Measurements from ENCODE around the gene DNASE2. TPM values are rescaled to one million over a fixed set of nuclear protein-coding genes. Genes with fewer than 3 reads are reported as not detected.

Gene DNASE2
- total and polyA plus RNA-seq, 2 donors (not counting 1 experiment from before 2014, with no cell fraction given), result 25.1 to 26.6 TPM

- Histone ChIP-seq H3K79me2 (ENCODE audit: control insufficient read depth, insufficient read depth, low read length) (no peaks in the 10 kb centered on the region), H3K4me2 (ENCODE audit: extremely low read depth, insufficient read depth, low read length) (peak within 1 kb of the TSS; percentile 35), H2AFZ (ENCODE audit: low read length) (no peak within 1 kb of the TSS), H3K9me3 (ENCODE audit: control insufficient read depth, insufficient read depth, low read depth, low read length) (no peaks in the 10 kb centered on the region), H3K36me3 (ENCODE audit: control insufficient read depth, insufficient read depth, low read length) (no peaks in the 10 kb centered on the region), H4K20me1 (ENCODE audit: control insufficient read depth, extremely low read depth, insufficient read depth, low read length) (no peaks in the 10 kb centered on the region), H3K4me1 (ENCODE audit: control insufficient read depth, extremely low read depth, insufficient read depth, low read length) (peaks cover 3% of the 10 kb centered on the region), H3K27me3 (ENCODE audit: control insufficient read depth, insufficient read depth, low read length) (peaks cover 66% of the 10 kb centered on the region), H3K4me3 (replicated peaks in 1 of 4; ENCODE audit: control extremely low read depth in 1 of 4, insufficient read depth in 1 of 4, low read depth in 3 of 4, low read length in 4 of 4) (peak within 1 kb of the TSS in 2 of 4 experiments; percentile 16 to 28), H3K9ac (ENCODE audit: insufficient read depth, low read length) (no peak within 1 kb of the TSS), H3K27ac (ENCODE audit: insufficient read depth, low read length) (no peak within 1 kb of the TSS)
- no peak for DNase-seq (ENCODE audit: low read depth in 2 of 2)
- TF ChIP-seq, protein P1, sequence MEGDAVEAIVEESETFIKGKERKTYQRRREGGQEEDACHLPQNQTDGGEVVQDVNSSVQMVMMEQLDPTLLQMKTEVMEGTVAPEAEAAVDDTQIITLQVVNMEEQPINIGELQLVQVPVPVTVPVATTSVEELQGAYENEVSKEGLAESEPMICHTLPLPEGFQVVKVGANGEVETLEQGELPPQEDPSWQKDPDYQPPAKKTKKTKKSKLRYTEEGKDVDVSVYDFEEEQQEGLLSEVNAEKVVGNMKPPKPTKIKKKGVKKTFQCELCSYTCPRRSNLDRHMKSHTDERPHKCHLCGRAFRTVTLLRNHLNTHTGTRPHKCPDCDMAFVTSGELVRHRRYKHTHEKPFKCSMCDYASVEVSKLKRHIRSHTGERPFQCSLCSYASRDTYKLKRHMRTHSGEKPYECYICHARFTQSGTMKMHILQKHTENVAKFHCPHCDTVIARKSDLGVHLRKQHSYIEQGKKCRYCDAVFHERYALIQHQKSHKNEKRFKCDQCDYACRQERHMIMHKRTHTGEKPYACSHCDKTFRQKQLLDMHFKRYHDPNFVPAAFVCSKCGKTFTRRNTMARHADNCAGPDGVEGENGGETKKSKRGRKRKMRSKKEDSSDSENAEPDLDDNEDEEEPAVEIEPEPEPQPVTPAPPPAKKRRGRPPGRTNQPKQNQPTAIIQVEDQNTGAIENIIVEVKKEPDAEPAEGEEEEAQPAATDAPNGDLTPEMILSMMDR (conservative IDR thresholded peaks at IDR 0.05 in 1 of 2, IDR thresholded peaks at IDR 0.05 in 1 of 2; ENCODE audit: low read depth in 1 of 2, low read length in 2 of 2), result no peak
- peak; percentile 87 for TF ChIP-seq EZH2 (IDR thresholded peaks at IDR 0.05; ENCODE audit: low read length, missing control alignments)
Observed at GRCh38 chr19:12838182-12838885, 42.9 kb downstream of the DNASE2 start, which contains the start of gene MAST1. TSS of gene MAST1 (plus strand) at chr19:12838515. CDS start at chr19:12838573, 58 bp downstream.

- no peak for DNase-seq (ENCODE audit: low read depth in 2 of 2)
- H2AFZ ChIP-seq (ENCODE audit: low read length), result no peak overlapping the region
- no peaks in the 10 kb centered on the region for H3K36me3 ChIP-seq (ENCODE audit: control insufficient read depth, insufficient read depth, low read length)
- no peak overlapping the region for H3K4me3 ChIP-seq (replicated peaks in 1 of 4; ENCODE audit: control extremely low read depth in 1 of 4, insufficient read depth in 1 of 4, low read depth in 3 of 4, low read length in 4 of 4)
- H3K9ac ChIP-seq (ENCODE audit: insufficient read depth, low read length), result no peak overlapping the region
- H3K4me2 ChIP-seq (ENCODE audit: extremely low read depth, insufficient read depth, low read length), result no peak overlapping the region
- TF ChIP-seq, protein P1 (conservative IDR thresholded peaks at IDR 0.05 in 1 of 2, IDR thresholded peaks at IDR 0.05 in 1 of 2; ENCODE audit: low read depth in 1 of 2, low read length in 2 of 2), result no peak
- TF ChIP-seq EZH2 (IDR thresholded peaks at IDR 0.05; ENCODE audit: low read length, missing control alignments), result no peak
- no peaks in the 10 kb centered on the region for H3K79me2 ChIP-seq (ENCODE audit: control insufficient read depth, insufficient read depth, low read length)
- peaks cover 71% of the 10 kb centered on the region for H3K27me3 ChIP-seq (ENCODE audit: control insufficient read depth, insufficient read depth, low read length)
- peaks cover 3% of the 10 kb centered on the region for H3K4me1 ChIP-seq (ENCODE audit: control insufficient read depth, extremely low read depth, insufficient read depth, low read length)
- no peaks in the 10 kb centered on the region for H4K20me1 ChIP-seq (ENCODE audit: control insufficient read depth, extremely low read depth, insufficient read depth, low read length)
- no peaks in the 10 kb centered on the region for H3K9me3 ChIP-seq (ENCODE audit: control insufficient read depth, insufficient read depth, low read depth, low read length)
- H3K27ac ChIP-seq (ENCODE audit: insufficient read depth, low read length), result no peak overlapping the region
Observed at GRCh38 chr19:12837225-12837624, 44.0 kb downstream of the DNASE2 start.

GRCh38 chr19:12836529-12836863 lies 44.8 kb downstream of the DNASE2 start:
- no peak overlapping the region for H2AFZ ChIP-seq (ENCODE audit: low read length)
- H3K27me3 ChIP-seq (ENCODE audit: control insufficient read depth, insufficient read depth, low read length), result peaks cover 67% of the 10 kb centered on the region
- no peaks in the 10 kb centered on the region for H3K9me3 ChIP-seq (ENCODE audit: control insufficient read depth, insufficient read depth, low read depth, low read length)
- H3K27ac ChIP-seq (ENCODE audit: insufficient read depth, low read length), result no peak overlapping the region
- no peaks in the 10 kb centered on the region for H4K20me1 ChIP-seq (ENCODE audit: control insufficient read depth, extremely low read depth, insufficient read depth, low read length)
- H3K4me3 ChIP-seq (replicated peaks in 1 of 4; ENCODE audit: control extremely low read depth in 1 of 4, insufficient read depth in 1 of 4, low read depth in 3 of 4, low read length in 4 of 4), result no peak overlapping the region
- no peak overlapping the region for H3K4me2 ChIP-seq (ENCODE audit: extremely low read depth, insufficient read depth, low read length)
- TF ChIP-seq, protein P1 (conservative IDR thresholded peaks at IDR 0.05 in 1 of 2, IDR thresholded peaks at IDR 0.05 in 1 of 2; ENCODE audit: low read depth in 1 of 2, low read length in 2 of 2), result no peak
- TF ChIP-seq EZH2 (IDR thresholded peaks at IDR 0.05; ENCODE audit: low read length, missing control alignments), result peak; percentile 4
- H3K9ac ChIP-seq (ENCODE audit: insufficient read depth, low read length), result no peak overlapping the region
- DNase-seq (ENCODE audit: low read depth in 2 of 2), result no peak
- H3K79me2 ChIP-seq (ENCODE audit: control insufficient read depth, insufficient read depth, low read length), result no peaks in the 10 kb centered on the region
- no peaks in the 10 kb centered on the region for H3K36me3 ChIP-seq (ENCODE audit: control insufficient read depth, insufficient read depth, low read length)
- peaks cover 3% of the 10 kb centered on the region for H3K4me1 ChIP-seq (ENCODE audit: control insufficient read depth, extremely low read depth, insufficient read depth, low read length)
